GM18526 (cell line): ENCODE data around the gene SLC13A4.

Experiments used
- POLR2A ChIP-seq: IDR thresholded peaks from 3 replicates; pipeline ENCODE4 v1.6.1; 2011; ENCODE audit not compliant: insufficient read length; ENCODE audit errors: extremely low read depth

The SLC13A4 gene, protein sequence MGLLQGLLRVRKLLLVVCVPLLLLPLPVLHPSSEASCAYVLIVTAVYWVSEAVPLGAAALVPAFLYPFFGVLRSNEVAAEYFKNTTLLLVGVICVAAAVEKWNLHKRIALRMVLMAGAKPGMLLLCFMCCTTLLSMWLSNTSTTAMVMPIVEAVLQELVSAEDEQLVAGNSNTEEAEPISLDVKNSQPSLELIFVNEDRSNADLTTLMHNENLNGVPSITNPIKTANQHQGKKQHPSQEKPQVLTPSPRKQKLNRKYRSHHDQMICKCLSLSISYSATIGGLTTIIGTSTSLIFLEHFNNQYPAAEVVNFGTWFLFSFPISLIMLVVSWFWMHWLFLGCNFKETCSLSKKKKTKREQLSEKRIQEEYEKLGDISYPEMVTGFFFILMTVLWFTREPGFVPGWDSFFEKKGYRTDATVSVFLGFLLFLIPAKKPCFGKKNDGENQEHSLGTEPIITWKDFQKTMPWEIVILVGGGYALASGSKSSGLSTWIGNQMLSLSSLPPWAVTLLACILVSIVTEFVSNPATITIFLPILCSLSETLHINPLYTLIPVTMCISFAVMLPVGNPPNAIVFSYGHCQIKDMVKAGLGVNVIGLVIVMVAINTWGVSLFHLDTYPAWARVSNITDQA

DNA sequence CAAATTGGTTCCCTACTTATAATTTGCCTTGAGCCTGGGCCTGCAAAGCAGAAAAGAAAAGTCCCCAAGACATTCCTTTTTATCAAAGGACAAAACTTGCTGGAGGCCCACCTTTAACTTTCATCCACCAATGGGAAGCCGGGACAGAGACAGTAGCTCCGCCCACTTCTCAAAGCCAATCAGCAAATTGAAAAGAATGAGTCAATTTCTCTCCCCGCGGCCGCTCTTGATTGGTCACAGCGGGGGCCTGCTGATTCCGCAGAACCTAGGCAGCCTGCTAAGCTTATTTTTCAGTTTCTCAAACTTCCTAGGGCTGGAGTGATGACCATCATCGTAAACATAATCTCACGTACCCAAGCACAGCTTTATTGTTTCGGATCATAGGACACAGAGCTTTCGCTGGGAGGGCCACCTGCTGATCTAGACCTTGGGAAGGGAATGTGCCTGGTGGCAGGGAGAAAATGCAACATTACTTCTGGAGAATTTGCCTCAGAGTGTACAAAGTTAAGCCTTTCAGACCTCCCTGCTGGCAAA is at the start of gene SLC13A4:
Gene SLC13A4, minus strand, starts transcription at position 51 of the 534 bp plus-strand sequence. CDS start 690 bp downstream, outside the sequence.
- TF ChIP-seq POLR2A, result no peak

DNA sequence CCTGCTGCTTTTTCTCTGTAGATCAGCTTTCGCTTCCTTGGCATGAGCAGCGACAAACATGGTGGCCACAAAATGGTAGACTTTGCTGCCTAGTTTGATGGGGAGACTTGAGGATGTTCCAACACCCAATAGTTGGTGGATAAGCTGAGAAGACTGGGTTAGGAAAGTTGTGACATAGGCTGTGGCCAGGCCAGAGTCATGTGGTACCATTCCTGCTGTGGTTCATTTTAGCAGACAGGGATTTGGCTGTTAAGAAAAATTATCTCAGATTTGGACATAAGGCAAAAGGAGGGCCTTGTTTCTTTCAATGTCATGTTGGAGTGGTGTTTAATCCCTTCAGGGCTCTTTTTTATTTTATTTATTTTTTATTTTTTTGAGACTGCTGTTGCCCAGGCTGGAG is 47.2 kb upstream of the SLC13A4 start:
- TF ChIP-seq POLR2A, result no peak

DNA sequence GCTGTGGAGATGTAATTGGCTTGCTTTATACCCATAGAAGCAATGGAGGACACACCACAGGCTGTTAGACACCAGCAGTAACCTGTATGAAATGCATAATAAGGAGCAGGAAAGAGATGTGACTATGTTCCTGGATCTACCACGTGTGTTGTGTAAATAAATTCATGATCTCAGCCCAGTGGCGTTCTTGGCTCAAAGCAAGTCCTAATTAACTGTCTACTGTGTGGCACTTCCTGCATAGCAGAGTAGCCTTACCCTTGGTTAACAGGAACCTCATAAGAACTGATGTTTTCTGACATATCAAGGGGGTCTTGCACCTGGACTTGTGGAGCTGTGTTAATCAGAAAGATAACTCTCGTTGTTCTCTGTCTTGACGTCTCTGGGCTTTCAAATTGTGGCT is 46.3 kb upstream of the SLC13A4 start:
- no peak for TF ChIP-seq POLR2A

DNA sequence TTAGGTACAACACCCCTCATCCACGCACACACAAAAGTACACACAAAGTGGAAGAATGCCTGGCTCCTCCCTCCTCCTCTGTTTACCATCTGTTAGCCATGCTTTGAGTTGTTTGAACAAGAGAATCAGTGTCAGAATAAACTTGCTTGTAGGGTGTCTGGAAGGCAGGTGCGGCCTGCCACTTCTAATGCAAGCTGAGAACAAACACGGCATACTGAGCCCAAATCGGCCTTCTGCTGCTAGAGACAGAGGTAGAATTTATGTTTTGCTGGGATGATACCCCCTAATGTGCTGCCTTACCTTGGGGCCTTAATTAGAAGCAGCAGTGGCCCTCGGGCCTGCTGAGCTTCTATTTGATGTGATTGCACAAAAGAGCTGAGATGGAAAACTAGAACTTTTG is 45.5 kb upstream of the SLC13A4 start:
- TF ChIP-seq POLR2A, result no peak

DNA sequence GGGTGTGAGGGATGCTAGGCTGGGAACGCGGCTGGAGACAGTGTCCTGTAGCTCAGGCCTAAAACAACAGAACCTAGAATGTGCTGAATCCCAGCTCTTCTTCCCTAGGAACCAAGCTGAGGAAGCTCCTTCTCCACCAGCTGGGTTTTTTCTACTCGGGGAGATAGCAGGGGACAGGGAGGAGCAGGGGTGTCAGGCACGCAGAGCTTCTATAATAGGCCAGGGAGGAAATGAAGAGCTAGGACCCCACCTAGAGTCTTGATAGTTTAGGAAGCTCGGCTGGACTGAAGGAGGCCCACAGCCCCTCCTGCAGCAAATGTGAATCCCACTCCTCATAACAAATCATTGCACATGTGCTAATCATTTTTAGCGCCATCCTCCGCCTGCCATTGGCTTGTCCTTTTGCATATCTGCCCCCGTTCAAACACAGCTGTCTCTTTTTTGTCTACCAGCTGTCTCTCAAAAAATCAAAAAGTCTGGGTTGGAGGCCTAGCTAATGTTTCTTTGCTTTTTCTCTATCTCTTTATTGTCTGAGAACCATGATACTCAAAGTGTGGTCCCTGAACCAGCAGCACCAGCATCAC is 44.7 kb upstream of the SLC13A4 start:
- no peak for TF ChIP-seq POLR2A

DNA sequence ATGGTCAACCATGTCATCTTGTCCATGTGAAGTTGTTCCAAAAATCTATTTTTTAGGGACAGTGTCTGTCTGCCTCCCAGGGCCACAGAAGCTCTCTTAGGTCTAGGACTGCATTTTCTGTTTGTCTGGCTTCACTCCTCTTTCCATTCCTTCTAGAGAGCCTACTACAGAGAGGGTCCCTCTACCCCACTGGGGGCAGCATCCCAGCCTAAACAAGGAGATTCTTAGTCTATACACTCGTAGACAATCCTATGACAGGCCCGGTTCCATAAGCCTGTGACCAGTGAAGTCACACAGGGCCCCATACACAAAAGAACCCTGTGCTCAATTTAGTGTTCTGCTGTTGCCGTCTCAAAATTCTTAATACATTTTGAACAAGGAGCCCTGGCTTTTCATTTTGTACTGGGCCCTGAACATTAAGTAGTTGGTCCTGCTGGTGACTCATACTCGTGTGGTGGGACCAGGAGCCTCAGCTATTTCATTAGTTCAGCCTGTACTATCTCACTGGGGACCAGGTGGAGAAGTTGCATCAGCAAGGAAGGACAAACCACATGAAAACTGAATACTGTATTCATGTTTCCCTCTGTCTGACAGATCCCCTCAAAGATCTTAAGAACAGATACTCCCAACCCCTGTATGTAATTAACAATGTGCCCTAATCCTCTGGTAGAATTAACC is 44.1 kb upstream of the SLC13A4 start:
- TF ChIP-seq POLR2A, result no peak

DNA sequence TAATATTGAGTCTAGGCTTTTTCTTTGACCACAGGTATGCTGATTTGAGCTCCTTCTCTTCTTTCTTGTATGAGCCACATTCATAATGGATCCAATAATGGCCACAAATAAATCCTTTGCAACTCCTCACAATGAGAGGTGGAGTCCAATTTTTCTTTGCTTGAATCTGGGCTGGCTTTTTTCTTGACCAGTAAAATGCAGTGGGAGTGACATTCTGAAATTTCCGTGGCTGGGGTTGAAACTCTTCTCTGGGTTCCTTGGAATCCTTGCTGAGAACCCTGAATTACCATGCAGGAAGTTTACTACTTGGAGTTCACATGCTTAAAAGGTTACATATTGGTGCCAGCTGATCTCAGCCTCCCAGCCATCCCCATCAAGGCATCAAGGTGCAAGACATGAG is 43.1 kb upstream of the SLC13A4 start:
- TF ChIP-seq POLR2A, result no peak

DNA sequence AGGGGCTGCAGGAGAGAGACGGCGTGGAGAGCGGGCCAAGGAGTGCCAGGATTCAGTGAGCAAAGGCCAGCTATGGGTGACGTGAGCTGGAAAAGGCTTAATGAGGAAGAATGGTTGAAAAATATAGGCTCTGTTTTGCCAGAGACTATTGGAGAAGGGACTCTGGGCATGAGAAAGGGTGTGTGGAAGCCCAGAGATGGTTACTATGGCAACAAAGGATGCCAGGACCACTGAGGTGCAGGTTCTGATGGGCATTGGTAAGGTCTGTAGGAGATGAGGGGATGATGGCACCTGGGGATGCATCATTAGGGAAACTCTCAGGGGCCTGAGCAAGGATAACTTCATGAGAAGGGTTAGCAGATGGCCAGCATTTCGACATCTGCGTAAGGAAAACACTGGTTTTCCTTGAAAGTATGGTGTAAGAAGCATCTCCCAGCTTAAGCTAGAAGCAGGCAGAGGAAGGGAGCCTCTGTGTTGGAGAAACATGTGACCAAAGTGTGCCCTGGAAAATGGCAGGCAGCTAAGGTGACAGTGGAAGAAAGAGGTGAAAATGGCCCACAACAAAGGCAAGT is 42.2 kb upstream of the SLC13A4 start:
- TF ChIP-seq POLR2A, result no peak

DNA sequence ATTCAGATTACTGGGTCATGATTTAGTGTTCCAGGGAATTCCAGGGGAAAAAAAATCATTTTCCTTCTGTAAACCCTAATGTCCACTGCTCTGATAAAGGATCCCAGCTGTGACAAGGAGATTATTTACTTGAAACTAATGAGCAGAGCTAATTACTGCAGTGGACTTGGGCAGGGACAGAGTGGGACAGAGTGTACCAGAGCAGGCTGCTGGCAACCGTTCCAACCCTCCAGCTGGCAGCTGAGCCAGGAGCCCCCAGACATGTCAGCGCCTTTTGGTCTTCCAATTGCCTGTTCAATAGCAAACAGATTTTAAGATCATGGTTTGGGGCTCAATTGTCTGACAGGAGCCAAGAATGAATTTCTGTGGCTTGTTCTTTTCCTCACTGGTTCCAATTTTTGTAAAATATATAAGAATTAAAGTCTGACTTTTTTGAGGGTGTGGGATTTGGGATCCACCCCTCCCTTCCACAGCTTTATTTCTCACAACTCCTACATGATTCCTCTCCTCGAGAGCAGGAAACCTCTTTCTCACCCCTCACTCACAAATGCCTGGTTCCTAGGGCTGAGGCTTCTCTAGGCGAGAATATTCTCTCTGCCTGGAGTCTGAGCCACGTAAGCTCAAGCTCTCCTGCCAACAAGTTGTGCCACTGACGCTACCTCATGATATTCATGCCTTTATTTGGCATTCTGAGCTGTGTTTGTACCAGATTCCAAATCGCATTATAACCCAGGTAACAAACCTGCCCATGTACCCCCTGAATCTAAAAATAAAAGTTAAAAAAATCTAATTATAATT is 41.2 kb upstream of the SLC13A4 start:
- TF ChIP-seq POLR2A, result no peak

DNA sequence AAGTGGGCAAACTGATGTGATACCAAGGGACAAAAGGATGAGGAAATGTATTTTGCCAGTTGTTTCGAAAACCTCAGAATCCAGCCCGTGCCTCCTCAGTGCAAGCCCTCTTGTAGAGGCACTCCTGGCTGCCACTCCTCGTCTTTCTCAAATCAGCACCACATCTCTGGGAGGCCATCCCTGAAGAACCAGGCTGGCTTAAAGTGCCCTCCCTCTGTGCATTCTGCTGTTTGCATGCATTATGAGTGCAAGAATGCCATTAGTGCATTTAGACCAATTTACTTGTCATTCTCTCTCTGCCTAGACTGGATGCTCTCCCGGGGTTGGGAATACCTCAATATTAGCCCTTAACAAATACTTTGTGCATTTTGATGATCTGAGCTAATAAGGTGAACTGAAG is 40.5 kb upstream of the SLC13A4 start:
- no peak for TF ChIP-seq POLR2A

DNA sequence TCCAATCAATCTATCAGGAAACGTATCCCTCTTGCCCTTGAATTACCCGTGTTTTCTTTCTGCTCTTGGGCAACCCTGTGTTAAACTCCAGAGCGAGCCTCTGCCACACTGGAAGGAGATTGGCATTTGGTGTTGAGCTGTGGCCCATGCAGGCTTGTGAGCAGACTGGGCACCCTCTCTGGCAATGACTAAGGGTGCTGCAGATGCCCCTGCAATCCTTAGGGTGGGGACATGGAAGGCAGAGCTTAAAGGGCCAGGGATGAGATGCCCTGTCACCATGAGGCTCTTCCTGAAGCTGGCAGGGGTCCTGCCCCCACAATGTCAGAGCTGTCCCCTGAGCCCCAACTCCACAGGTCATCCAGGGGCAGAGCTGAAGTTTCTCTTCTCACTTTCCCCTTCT is 40.1 kb upstream of the SLC13A4 start:
- no peak for TF ChIP-seq POLR2A

DNA sequence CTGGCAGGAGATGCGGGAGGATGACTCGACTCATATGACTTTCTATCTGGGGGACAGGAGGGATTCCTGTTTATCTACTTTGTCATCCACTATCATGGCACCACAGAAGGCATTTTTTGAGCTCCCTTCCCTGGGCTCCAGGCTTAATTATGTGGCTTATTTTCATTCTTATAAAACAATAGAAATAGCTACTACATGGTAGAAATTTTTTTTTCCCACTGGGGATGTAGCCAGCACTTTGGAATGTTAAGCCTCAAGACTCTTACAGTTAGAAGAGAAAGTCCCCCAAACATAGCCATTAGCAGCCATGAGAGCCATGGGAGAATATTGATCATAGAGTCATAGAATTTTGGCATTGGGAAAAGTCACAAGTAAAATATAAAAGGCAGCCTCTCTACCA is 35.3 kb upstream of the SLC13A4 start:
- TF ChIP-seq POLR2A, result no peak

DNA sequence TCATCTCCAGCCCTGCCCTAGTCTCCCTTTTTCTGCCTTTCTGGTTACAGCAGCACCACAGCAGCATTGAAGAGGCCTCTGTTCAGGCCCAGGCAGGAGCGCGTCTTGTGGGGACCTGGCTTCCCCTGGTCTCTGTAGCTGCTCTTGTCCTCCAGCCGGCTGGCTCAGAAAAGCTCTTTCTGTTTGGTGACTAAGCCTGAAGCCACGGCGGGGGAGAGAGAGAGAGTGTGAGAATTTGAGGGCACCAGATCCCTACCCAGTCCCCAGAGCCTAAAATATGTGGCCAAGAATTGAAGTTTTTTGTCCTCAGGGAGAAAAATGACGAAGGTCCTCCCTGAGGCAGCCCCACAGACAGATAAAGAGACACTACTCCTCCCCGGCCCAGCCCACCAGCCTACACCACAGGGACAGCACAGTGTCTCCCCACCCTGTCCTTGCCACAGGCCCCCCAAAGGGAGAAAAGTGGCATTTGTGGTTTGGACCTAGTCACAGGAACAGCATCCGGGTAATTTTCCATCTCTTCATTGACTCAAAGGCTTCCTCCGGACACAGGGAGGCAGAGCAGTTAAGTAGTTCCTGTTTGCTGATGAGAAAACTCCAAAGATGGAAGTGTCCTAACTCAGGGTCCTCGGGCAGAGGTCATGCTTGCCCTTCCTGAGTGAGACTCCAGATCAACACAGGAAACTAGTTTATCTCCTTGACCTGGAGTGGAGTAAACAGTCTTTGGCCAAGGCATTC is 33.9 kb upstream of the SLC13A4 start:
- TF ChIP-seq POLR2A, result no peak

DNA sequence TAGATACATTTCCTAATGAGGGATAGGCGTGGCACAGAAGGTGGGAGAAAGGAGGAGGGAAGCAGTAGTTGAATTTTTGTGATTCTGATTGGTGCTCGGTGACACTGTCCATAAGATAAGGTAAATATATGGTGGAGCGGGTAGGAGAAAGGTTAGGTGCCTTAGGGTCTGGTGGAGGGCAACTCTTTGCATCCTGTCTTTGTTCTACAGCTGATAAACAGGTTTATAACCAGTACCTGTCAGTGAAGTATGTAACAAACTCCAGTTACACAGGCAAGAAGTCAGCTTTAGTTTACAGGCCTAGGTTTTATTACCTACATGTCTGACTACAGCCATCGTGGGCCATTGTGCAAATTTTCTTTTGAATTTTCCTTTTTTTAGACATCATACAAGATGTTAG is 31.5 kb upstream of the SLC13A4 start:
- TF ChIP-seq POLR2A, result no peak
